OCI-LY1 (cell line): ENCODE measurements around the gene NAV2.

ENCODE experiments used
- EZH2 ChIP-seq: fragments of 200-600 bp; sonication (generic), shearing (Covaris generic); IDR thresholded peaks from 2 replicates; pipeline ENCODE4 v1.8.0; 2017; ENCODE audit warnings: borderline replicate concordance, mixed run types, mild to moderate bottlenecking, antibody characterized with exemption, low read length, moderate library complexity, mixed read lengths
- TF ChIP-seq, protein P1 (sequence below): fragments of 200-600 bp; sonication (generic), shearing (Covaris generic); IDR thresholded peaks from 2 replicates; pipeline ENCODE4 v1.5.1; 2017; ENCODE audit warnings: mild to moderate bottlenecking, antibody characterized with exemption, low read length, moderate library complexity, mixed read lengths

DNA sequence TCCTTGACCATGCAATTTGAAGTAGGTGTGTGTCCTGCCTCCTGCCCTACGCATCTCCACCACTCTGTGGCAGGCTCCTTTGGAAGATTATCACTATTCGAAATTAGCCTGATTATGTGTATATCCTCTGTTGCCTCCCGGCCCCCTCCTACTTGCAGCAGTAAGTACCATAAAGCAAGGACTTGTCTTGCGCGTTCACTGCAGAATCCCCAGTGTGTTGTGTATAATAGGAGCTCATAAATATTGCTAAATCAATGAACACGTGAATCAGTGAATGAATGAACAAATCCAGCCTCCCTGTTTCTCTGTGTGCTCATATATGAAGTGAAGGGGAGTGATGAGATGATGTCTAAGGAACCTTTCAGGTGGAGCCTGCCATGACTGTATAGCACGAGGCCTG lies 237.0 kb downstream of the NAV2 start:
- TF ChIP-seq, protein P1, sequence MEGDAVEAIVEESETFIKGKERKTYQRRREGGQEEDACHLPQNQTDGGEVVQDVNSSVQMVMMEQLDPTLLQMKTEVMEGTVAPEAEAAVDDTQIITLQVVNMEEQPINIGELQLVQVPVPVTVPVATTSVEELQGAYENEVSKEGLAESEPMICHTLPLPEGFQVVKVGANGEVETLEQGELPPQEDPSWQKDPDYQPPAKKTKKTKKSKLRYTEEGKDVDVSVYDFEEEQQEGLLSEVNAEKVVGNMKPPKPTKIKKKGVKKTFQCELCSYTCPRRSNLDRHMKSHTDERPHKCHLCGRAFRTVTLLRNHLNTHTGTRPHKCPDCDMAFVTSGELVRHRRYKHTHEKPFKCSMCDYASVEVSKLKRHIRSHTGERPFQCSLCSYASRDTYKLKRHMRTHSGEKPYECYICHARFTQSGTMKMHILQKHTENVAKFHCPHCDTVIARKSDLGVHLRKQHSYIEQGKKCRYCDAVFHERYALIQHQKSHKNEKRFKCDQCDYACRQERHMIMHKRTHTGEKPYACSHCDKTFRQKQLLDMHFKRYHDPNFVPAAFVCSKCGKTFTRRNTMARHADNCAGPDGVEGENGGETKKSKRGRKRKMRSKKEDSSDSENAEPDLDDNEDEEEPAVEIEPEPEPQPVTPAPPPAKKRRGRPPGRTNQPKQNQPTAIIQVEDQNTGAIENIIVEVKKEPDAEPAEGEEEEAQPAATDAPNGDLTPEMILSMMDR, result no peak
- no peak for TF ChIP-seq EZH2
